IPS-15b (cell line): ENCODE data around the gene ATF6.
"Not testable (repeated sequence)": the region's sequence is repeated elsewhere in the genome, so short reads cannot be mapped to it uniquely, and the experiment has no call there.

Source experiments
- H3K27me3 ChIP-seq: one replicate; pipeline ENCODE4 v1.6.1; 2013; ENCODE audit warnings: low read length; ENCODE audit not compliant: control insufficient read depth, insufficient read depth
- H3K36me3 ChIP-seq: one replicate; pipeline ENCODE4 v1.6.1; 2013; ENCODE audit warnings: low read length; ENCODE audit not compliant: control insufficient read depth, insufficient read depth
- H3K4me1 ChIP-seq: one replicate; pipeline ENCODE4 v1.6.1; 2013; ENCODE audit warnings: mild to moderate bottlenecking, low read length; ENCODE audit not compliant: control insufficient read depth, insufficient read depth
- H3K4me3 ChIP-seq: one replicate; pipeline ENCODE4 v1.5.1; 2013; ENCODE audit warnings: low read depth, low read length
- H3K9ac ChIP-seq: one replicate; pipeline ENCODE4 v1.6.1; 2013; ENCODE audit warnings: low read depth, mild to moderate bottlenecking, low read length
- H3K9me3 ChIP-seq: one replicate; pipeline ENCODE4 v1.6.1; 2013; ENCODE audit warnings: mild to moderate bottlenecking, low read length; ENCODE audit not compliant: control insufficient read depth, insufficient read depth

ATF6 gene

DNA sequence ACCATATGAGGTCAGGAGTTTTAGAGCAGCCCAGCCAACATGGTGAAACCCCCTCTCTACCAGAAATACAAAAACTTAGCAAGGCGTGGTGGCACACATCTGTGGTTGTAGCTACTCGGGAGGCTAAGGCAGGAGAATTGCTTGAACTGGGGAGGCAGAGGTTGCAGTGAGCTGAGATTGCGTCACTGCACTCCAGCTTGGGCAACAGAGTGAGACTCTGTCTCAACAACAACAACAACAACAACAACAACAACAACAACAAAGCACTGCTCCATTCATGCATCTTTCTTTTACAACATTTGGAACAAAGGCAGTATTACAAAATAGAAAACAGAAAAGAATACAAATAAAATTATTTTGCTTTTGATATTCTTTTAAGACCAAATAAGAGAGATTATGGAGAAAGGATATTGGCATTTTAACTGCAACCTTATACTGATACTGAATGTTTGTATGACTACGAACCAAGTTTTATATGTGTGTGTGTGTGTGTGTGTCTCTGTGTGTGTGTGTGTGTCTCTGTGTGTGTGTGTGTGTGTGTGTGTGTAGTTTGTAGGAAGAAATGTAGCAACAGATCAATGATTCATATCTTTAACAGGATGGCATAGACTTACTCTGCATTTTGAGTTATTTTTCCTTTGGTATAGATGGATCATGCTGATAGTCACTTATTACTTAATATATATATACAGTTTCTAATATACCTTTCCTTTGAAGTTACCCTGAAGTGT, 24.6 kb downstream of the ATF6 start:
- Histone ChIP-seq H3K36me3 (no peaks in the 10 kb centered on the region), H3K9me3 (no peaks in the 10 kb centered on the region), H3K4me3 (no peak overlapping the region), H3K4me1 (no peaks in the 10 kb centered on the region), H3K9ac (no peak overlapping the region), H3K27me3 (no peaks in the 10 kb centered on the region)

DNA sequence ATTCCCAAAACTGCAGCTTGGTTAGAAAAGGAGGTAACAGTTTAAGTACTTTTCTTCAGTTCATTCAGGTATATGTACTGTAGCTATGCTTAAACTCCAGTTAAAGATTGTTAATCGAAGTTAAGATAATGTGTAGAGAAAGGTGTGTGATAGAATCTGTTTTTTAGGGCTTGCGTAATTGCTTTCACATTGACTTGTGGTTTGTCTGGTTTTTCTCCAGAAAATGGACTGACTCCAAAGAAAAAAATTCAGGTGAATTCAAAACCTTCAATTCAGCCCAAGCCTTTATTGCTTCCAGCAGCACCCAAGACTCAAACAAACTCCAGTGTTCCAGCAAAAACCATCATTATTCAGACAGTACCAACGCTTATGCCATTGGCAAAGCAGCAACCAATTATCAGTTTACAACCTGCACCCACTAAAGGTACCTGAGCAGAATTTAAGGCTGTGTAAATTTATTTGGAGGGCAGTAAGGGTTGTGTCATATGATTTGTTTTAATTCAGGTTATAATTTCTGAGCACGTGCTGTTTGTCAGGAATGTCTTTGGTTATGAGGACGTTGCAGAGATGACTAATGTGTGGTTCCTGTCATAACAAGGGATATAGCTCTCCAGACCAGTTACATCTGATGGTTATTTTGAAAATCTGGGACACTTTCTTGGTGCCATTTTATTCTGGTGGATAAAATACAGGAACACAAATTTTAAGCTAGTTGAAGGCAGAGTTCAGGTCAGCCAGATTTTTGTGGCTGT, 26.0 kb downstream of the ATF6 start:
- Histone ChIP-seq H3K9ac (no peak overlapping the region), H3K9me3 (no peaks in the 10 kb centered on the region)

DNA sequence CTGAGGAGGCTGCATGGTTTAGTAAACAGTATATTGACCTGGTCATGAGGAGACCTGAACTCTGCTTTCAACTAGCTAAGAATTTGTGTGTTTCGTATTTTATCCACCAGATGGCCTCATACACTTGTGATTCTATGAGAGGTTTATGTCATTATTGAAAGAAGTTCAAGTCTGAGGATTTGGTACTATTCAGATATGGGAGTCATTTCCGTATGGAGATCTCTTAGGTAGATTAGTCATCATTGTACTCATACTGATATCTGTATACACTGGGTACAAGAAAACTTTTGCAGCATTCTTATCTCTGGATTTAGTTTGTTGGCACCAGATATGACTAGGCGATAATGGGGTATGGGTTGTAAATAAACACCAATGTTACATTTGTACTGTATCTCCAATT, 26.6 kb downstream of the ATF6 start:
- Histone ChIP-seq H3K27me3 (no peaks in the 10 kb centered on the region), H3K9ac (no peak overlapping the region), H3K36me3 (no peaks in the 10 kb centered on the region), H3K9me3 (no peaks in the 10 kb centered on the region), H3K4me1 (no peaks in the 10 kb centered on the region), H3K4me3 (no peak overlapping the region)

More for the DNA sequence above, 26.0 kb downstream of the ATF6 start:
- no peaks in the 10 kb centered on the region for H3K36me3 ChIP-seq
- no peaks in the 10 kb centered on the region for H3K4me1 ChIP-seq
- H3K4me3 ChIP-seq: no peak overlapping the region
- H3K27me3 ChIP-seq: no peaks in the 10 kb centered on the region

DNA sequence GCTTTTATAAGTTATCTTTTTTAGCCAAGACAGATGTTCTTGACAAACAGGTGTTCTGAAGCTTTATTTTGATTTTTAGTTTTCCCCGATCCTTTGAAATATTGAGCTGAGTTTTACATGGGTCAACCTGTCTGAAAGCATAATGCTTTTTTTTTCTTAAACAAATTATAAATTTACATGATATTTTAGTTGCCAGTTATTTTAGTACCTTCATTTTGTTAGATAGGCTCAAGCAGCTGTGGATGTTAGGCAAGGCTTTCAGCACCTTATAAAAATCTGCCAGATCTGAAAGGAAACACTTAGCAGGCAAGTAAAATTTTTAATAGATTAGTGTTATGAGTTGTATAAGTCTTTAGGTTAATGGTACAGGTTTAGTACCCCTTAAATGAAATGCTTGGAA, 33.7 kb downstream of the ATF6 start:
- no peaks in the 10 kb centered on the region for H3K27me3 ChIP-seq
- H3K9me3 ChIP-seq: no peaks in the 10 kb centered on the region
- H3K36me3 ChIP-seq: no peaks in the 10 kb centered on the region
- no peak overlapping the region for H3K9ac ChIP-seq
- no peaks in the 10 kb centered on the region for H3K4me1 ChIP-seq
- no peak overlapping the region for H3K4me3 ChIP-seq

DNA sequence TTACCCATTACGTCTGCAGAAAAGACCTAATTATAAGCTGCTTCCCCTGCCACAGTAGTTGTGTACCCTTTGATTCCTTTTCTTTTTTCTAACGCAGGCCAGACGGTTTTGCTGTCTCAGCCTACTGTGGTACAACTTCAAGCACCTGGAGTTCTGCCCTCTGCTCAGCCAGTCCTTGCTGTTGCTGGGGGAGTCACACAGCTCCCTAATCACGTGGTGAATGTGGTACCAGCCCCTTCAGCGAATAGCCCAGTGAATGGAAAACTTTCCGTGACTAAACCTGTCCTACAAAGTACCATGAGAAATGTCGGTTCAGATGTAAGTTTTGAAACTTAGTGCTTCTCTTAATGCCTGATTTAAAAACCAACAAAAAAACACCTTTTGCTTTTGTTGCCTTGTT, 35.8 kb downstream of the ATF6 start:
- Histone ChIP-seq H3K27me3 (no peaks in the 10 kb centered on the region), H3K36me3 (no peaks in the 10 kb centered on the region), H3K4me3 (no peak overlapping the region), H3K4me1 (no peaks in the 10 kb centered on the region), H3K9me3 (no peaks in the 10 kb centered on the region), H3K9ac (no peak overlapping the region)

DNA sequence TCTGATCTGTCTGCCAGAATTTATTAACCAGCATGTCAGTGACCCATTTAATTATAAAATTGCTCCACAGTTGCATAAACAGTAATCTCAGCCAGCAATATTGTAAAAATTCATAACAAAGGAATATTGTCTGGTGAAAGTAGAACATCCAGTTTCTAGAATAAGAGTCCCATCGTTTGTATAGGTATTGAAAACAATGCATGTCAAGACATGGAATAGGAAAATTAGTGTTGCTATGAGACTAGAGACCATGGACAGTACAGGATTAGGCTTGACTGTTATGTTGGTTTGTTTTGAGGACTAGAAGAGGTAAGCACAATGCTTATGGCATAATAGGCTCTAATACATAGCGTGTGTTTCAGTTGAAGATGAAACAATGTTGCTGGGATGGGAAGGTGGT, 37.1 kb downstream of the ATF6 start:
- Histone ChIP-seq H3K4me1 (no peaks in the 10 kb centered on the region), H3K36me3 (no peaks in the 10 kb centered on the region), H3K9ac (no peak overlapping the region), H3K4me3 (no peak overlapping the region), H3K27me3 (no peaks in the 10 kb centered on the region), H3K9me3 (no peaks in the 10 kb centered on the region)

DNA sequence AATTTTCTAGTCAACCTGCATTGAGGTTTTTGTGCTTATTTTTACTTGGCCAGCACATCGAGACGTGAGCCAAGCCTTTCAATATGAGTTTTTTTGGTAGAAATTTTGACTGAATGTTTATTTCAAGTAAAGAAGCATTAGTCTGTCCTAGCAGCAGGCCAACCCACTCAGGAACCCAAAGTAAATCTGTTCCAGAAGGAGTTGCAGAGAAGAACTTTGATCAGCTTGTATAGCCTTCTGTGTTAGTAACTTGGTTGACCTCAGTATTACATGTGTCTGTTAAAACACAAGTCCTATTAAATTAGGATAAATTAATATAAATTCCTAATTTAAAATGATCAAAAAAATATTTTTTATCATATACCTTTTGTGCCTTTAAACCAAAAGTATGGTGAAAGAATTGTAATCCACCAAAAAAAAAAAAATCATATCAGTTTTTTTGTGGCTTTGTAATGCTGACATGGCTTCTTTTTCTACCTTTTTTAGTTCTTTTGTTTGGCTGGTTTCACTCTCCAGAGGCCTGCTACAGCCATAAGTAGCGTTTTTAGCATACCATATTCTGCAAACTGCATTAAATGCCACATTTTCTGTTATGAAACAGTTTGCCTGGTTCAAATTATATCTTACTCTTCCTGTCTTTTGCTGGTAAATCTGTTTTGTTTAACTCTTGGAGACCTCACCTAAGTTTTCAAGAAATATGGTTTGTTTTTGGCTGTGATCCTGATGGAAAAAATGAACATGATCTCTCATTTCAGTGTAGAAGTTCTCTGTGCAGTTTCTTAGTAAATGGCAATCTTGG, 39.5 kb downstream of the ATF6 start:
- Histone ChIP-seq H3K4me1 (no peaks in the 10 kb centered on the region), H3K36me3 (no peaks in the 10 kb centered on the region), H3K9ac (no peak overlapping the region), H3K27me3 (no peaks in the 10 kb centered on the region), H3K4me3 (no peak overlapping the region), H3K9me3 (no peaks in the 10 kb centered on the region)

DNA sequence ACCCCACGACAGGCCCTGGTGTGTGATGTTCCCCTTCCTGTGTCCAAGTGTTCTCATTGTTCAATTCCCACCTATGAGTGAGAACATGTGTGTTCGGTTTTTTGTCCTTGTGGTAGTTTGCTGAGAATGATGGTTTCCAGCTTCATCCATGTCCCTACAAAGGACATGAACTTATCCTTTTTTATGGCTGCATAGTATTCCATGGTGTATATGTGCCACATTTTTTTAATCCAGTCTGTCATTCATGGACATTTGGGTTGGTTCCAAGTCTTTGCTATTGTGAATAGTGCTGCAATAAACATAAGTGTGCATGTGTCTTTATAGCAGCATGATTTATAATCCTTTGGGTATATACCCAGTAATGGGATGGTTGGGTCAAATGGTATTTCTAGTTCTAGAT, 43.1 kb downstream of the ATF6 start:
- H3K4me3 ChIP-seq, H3K4me1 ChIP-seq, H3K27me3 ChIP-seq, H3K9me3 ChIP-seq, H3K9ac ChIP-seq, H3K36me3 ChIP-seq: not testable (repeated sequence)

DNA sequence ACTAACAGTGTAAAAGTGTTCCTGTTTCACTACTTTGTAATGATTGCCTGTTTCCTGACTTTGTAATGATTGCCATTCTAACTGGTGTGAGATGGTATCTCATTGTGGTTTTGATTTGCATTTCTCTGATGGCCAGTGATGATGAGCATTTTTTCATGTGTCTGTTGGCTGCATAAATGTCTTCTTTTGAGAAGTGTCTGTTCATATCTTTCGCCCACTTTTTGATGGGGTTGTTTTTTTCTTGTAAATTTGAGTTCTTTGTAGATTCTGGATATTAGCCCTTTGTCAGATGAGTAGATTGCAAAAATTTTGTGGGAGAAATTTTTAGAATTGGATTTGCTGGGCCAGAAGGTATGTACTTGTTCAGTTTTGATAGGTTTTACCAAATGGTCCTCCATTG, 43.5 kb downstream of the ATF6 start:
- not testable (repeated sequence) for H3K9me3 ChIP-seq, H3K27me3 ChIP-seq, H3K4me1 ChIP-seq, H3K4me3 ChIP-seq, H3K36me3 ChIP-seq, H3K9ac ChIP-seq

DNA sequence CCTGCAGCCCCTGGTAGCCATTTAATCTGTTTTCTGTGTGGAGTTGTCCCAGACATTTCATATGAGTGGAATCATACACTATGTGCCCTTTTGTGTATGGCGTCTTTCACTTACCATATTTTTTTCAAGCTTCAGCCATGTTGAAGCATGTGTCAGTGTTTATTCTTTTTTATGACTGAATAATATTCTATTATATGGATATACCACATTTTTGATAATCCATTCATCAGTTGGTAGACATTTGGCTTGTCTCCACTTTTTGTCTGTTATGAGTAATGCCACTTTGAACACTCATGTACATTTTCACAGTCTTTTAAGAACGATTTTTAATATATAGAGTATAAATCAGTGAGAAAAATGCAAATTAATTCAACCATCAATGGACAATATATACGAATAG, 44.7 kb downstream of the ATF6 start:
- H3K9me3 ChIP-seq: no peaks in the 10 kb centered on the region
- H3K4me3 ChIP-seq: no peak overlapping the region
- H3K9ac ChIP-seq: no peak overlapping the region
- H3K4me1 ChIP-seq: no peaks in the 10 kb centered on the region
- no peaks in the 10 kb centered on the region for H3K27me3 ChIP-seq
- H3K36me3 ChIP-seq: no peaks in the 10 kb centered on the region

DNA sequence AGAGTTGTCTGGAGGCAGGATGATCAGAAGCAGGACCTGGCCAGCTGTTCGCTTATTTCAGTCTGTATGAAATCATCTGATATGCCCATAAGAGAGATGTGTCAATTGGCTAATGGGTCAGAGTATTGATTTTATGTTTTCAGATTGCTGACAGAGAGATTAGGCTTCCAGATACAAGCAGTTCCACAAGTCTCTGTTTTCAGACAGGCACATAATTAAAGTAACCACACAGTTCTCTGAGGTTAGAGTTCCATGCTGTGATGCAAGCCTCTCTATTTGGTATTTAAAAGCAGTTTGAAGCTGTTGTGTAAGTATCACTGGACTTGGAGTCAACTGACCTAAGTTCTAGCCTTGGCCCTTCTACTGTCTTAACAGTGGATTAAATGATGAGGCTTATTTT, 50.1 kb downstream of the ATF6 start:
- Histone ChIP-seq H3K36me3 (no peaks in the 10 kb centered on the region), H3K4me3 (no peak overlapping the region), H3K9ac (no peak overlapping the region), H3K4me1 (no peaks in the 10 kb centered on the region), H3K27me3 (no peaks in the 10 kb centered on the region), H3K9me3 (no peaks in the 10 kb centered on the region)
